Kidney capillary endothelial cell (primary cell): ENCODE results near the gene ZFYVE19.
"Not testable (repeated sequence)": the region's sequence is repeated elsewhere in the genome, so short reads cannot be mapped to it uniquely, and the experiment has no call there.

Experiments
- DNase-seq: peaks from one replicate; pipeline ENCODE4 v3.0.0-alpha.2; 2018; ENCODE audit warnings: low spot score

ZFYVE19 gene

GRCh38 chr15:40847223-40847961 is 40.5 kb downstream of the ZFYVE19 start:
- no peak for DNase-seq

GRCh38 chr15:40850576-40851112 is 43.8 kb downstream of the ZFYVE19 start:
- DNase-seq = no peak

DNA sequence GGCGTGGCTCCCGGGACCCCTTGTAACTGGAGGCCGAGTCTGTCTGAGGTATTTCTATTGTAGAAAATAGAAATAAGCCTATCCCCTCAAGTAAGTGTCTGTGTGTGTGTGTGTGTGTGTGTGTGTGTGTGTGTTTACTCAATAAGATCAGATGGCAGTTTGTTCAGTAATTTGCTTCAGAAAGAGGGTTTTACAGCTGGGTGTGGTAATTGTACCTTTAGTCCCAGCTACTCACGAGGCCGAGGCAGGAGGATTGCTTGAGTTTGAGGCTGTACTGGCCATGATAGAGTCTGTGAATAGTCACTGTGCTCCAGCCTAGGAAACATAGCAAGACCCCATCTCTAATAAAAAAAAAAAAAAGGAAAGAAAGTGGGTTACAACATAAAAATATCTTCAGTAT is 45.6 kb downstream of the ZFYVE19 start:
- no peak for DNase-seq

- DNase-seq = no peak
These were observed 46.5 kb downstream of the ZFYVE19 start for GRCh38 chr15:40853241-40853890.

GRCh38 chr15:40854161-40854560 is 47.3 kb downstream of the ZFYVE19 start:
- no peak for DNase-seq

DNA sequence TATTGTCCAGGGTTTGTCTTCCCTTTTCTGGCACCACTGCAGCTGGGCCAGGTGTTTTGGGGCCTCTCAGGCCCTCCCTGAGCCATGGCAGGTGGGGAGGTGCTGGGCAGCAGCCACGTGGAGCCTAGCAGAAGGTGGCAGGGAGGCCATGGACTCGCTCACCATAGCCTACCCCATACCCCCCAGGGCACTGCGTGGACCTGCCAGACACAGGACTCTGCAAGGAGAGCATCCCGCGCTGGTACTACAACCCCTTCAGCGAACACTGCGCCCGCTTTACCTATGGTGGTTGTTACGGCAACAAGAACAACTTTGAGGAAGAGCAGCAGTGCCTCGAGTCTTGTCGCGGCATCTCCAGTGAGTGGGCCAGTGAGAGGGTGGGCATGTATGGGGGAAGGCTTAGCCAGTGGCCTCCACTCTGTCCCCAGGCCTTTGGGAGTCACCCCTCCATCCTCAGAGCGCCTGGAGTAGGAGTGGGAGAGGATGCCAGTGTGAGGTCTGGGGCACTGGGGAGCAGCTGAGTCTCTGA is 48.9 kb downstream of the ZFYVE19 start:
- DNase-seq = no peak

GRCh38 chr15:40856746-40857145 is 49.9 kb downstream of the ZFYVE19 start:
- no peak for DNase-seq

- peak; percentile 72 for DNase-seq
These were observed 50.9 kb downstream of the ZFYVE19 start for GRCh38 chr15:40857601-40858341.

GRCh38 chr15:40858706-40859105 is 51.8 kb downstream of the ZFYVE19 start:
- no peak for DNase-seq

DNA sequence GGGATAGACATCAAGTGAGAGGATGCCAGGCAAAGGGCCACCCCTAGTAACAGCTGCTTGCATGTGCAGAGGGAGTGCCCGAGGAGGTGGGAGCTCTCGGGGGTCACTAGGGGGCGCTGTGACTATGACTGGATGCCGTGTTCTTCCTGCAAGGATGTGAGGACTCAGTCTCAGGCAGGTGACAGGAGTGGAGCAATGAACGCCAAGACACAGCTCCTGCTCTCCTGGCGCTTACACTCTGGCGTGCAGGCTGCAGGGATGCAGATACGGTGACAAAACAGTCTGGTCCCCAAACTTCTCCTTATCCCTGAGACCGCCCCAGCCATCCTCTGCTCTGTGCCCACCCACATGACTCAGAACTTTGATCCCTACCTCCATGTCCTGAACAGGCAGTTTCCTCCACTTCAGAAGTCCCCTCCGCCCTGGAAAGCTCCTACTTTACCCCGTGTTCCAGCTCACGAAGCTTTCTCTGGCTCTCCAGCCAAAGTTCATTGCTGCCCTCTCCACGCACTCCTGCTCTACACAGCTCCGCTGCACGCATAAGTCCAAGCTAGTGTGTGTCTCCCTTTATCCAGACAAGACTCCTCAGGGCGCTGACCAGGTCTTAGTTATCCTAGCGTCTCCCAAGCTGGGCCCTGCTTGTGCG is 52.4 kb downstream of the ZFYVE19 start:
- DNase-seq = peak; percentile 71

- DNase-seq = not testable (repeated sequence)
These were observed 54.3 kb downstream of the ZFYVE19 start for GRCh38 chr15:40861147-40861546.

GRCh38 chr15:40863660-40864270 is 56.9 kb downstream of the ZFYVE19 start:
- DNase-seq = no peak
